ENCODE data around the gene CFAP45. TPM values are rescaled to one million over a fixed set of nuclear protein-coding genes. Genes with fewer than 3 reads are reported as not detected.

The CFAP45 gene
- total RNA-seq, 4 donors from 2014 or later: 0.97 to 3.6 (median 1.8) TPM; not detected in 1

- no peaks in the 10 kb centered on the region for H3K27me3 ChIP-seq
- H3K27ac ChIP-seq: no peak overlapping the region
- no peak for DNase-seq
- no peaks in the 10 kb centered on the region for H3K9me3 ChIP-seq
- TF ChIP-seq POLR2A (IDR thresholded peaks at IDR 0.05): no peak
- TF ChIP-seq, protein P1, sequence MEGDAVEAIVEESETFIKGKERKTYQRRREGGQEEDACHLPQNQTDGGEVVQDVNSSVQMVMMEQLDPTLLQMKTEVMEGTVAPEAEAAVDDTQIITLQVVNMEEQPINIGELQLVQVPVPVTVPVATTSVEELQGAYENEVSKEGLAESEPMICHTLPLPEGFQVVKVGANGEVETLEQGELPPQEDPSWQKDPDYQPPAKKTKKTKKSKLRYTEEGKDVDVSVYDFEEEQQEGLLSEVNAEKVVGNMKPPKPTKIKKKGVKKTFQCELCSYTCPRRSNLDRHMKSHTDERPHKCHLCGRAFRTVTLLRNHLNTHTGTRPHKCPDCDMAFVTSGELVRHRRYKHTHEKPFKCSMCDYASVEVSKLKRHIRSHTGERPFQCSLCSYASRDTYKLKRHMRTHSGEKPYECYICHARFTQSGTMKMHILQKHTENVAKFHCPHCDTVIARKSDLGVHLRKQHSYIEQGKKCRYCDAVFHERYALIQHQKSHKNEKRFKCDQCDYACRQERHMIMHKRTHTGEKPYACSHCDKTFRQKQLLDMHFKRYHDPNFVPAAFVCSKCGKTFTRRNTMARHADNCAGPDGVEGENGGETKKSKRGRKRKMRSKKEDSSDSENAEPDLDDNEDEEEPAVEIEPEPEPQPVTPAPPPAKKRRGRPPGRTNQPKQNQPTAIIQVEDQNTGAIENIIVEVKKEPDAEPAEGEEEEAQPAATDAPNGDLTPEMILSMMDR (IDR thresholded peaks at IDR 0.05): no peak
- no peak overlapping the region for H3K4me3 ChIP-seq
- peaks cover 0 to 7% of the 10 kb centered on the region in 2 donors for H3K4me1 ChIP-seq
- intact Hi-C loops (cut with DNase I; ENCODE audit: low total_unique reads): no loop called here
- no peaks in the 10 kb centered on the region for H3K36me3 ChIP-seq
Observed at GRCh38 chr1:159942632-159943277, 42.8 kb upstream of the CFAP45 start.

GRCh38 chr1:159941591-159942560 is 41.9 kb upstream of the CFAP45 start:
- Histone ChIP-seq H3K4me1 (peaks cover 0 to 7% of the 10 kb centered on the region in 2 donors), H3K9me3 (no peaks in the 10 kb centered on the region), H3K27me3 (no peaks in the 10 kb centered on the region), H3K4me3 (no peak overlapping the region), H3K27ac (no peak overlapping the region), H3K36me3 (no peaks in the 10 kb centered on the region)
- TF ChIP-seq, protein P1 (IDR thresholded peaks at IDR 0.05): no peak
- no peak for TF ChIP-seq POLR2A (IDR thresholded peaks at IDR 0.05)
- intact Hi-C loops (cut with DNase I; ENCODE audit: low total_unique reads): no loop called here
- DNase-seq: no peak

GRCh38 chr1:159941141-159941540 is 41.2 kb upstream of the CFAP45 start:
- Histone ChIP-seq H3K27me3 (no peaks in the 10 kb centered on the region), H3K9me3 (no peaks in the 10 kb centered on the region), H3K4me1 (peaks cover 0 to 7% of the 10 kb centered on the region in 2 donors), H3K4me3 (no peak overlapping the region), H3K27ac (no peak overlapping the region), H3K36me3 (no peaks in the 10 kb centered on the region)
- DNase-seq: no peak
- intact Hi-C loops (cut with DNase I; ENCODE audit: low total_unique reads): no loop called here
- TF ChIP-seq POLR2A (IDR thresholded peaks at IDR 0.05): no peak
- TF ChIP-seq, protein P1 (IDR thresholded peaks at IDR 0.05): no peak

- H3K27me3 ChIP-seq: no peaks in the 10 kb centered on the region
Observed at GRCh38 chr1:159940006-159940620, 40.1 kb upstream of the CFAP45 start.

More at GRCh38 chr1:159940006-159940620, 40.1 kb upstream of the CFAP45 start:
- Histone ChIP-seq H3K4me1 (peaks cover 0 to 7% of the 10 kb centered on the region in 2 donors), H3K9me3 (no peaks in the 10 kb centered on the region), H3K27ac (no peak overlapping the region), H3K36me3 (no peaks in the 10 kb centered on the region), H3K4me3 (no peak overlapping the region)
- no peak for DNase-seq
- intact Hi-C loops (cut with DNase I; ENCODE audit: low total_unique reads): no loop called here
- TF ChIP-seq POLR2A (IDR thresholded peaks at IDR 0.05): no peak
- TF ChIP-seq, protein P1 (IDR thresholded peaks at IDR 0.05): no peak
